Trophoblast cell (in vitro differentiated cells and primary cell): ENCODE data around the gene SLC37A1.
A peak's percentile ranks its signal among the peaks of the same experiment; 100 is the strongest.

ENCODE experiments used
- DNase-seq, 2 donors: peaks; one replicate each; pipeline ENCODE4 v3.0.0-alpha.2; 2016
- H2AFZ ChIP-seq: 2 replicates; pipeline ENCODE4 v1.6.1; 2013; ENCODE audit warnings: low read length, moderate library complexity, mild to moderate bottlenecking; ENCODE audit not compliant: insufficient read depth, poor library complexity
- H2AK5ac ChIP-seq: 2 replicates; pipeline ENCODE4 v1.6.1; 2013; ENCODE audit warnings: mild to moderate bottlenecking, low read length
- H2BK120ac ChIP-seq: 2 replicates; pipeline ENCODE4 v1.6.1; 2013; ENCODE audit warnings: low read length, mild to moderate bottlenecking, moderate library complexity; ENCODE audit not compliant: insufficient read depth, poor library complexity
- H2BK12ac ChIP-seq: 2 replicates; pipeline ENCODE4 v1.6.1; 2013; ENCODE audit warnings: mild to moderate bottlenecking, low read length, moderate library complexity
- H2BK5ac ChIP-seq: 2 replicates; pipeline ENCODE4 v1.6.1; 2013; ENCODE audit warnings: low read length, low read depth, moderate library complexity, mild to moderate bottlenecking; ENCODE audit not compliant: poor library complexity
- H3K14ac ChIP-seq: 2 replicates; pipeline ENCODE4 v1.6.1; 2013; ENCODE audit warnings: mild to moderate bottlenecking, low read length
- H3K18ac ChIP-seq: 2 replicates; pipeline ENCODE4 v1.6.1; 2013; ENCODE audit warnings: mild to moderate bottlenecking, low read length
- H3K23ac ChIP-seq: 2 replicates; pipeline ENCODE4 v1.6.1; 2013; ENCODE audit warnings: low read length
- H3K27ac ChIP-seq: 2 replicates; pipeline ENCODE4 v1.5.1; 2013; ENCODE audit warnings: low read depth, mild to moderate bottlenecking, inconsistent platforms, low read length, moderate library complexity
- H3K27me3 ChIP-seq: 2 replicates; pipeline ENCODE4 v1.6.1; 2013; ENCODE audit warnings: inconsistent platforms, mild to moderate bottlenecking, low read length, moderate library complexity; ENCODE audit not compliant: insufficient read depth
- H3K36me3 ChIP-seq, 2 experiments: 1 replicate in 1 of 2; 2 replicates in 1 of 2; pipeline ENCODE4 v1.6.1; 2013; ENCODE audit warnings: low read length in 2 of 2, mild to moderate bottlenecking in 2 of 2, moderate library complexity in 1 of 2; ENCODE audit not compliant: insufficient read depth in 2 of 2, control insufficient read depth in 1 of 2
- H3K4ac ChIP-seq: 2 replicates; pipeline ENCODE4 v1.6.1; 2013; ENCODE audit warnings: low read depth, mild to moderate bottlenecking, low read length, moderate library complexity
- H3K4me1 ChIP-seq, 2 experiments: 1 replicate in 1 of 2; 2 replicates in 1 of 2; pipeline ENCODE4 v1.6.1; 2013; ENCODE audit warnings: low read length in 2 of 2, mild to moderate bottlenecking in 2 of 2, moderate library complexity in 1 of 2; ENCODE audit not compliant: insufficient read depth in 2 of 2, control insufficient read depth in 1 of 2
- H3K4me2 ChIP-seq: 2 replicates; pipeline ENCODE4 v1.6.1; 2013; ENCODE audit warnings: inconsistent platforms, mild to moderate bottlenecking, low read length, moderate library complexity
- H3K4me3 ChIP-seq: 2 replicates; pipeline ENCODE4 v1.5.1; 2013; ENCODE audit warnings: mild to moderate bottlenecking, low read depth, low read length, inconsistent platforms
- H3K79me1 ChIP-seq: one replicate; pipeline ENCODE4 v1.6.1; 2013; ENCODE audit warnings: low read length
- H3K79me2 ChIP-seq: 2 replicates; pipeline ENCODE4 v1.6.1; 2013; ENCODE audit warnings: low read length, mild to moderate bottlenecking; ENCODE audit not compliant: control insufficient read depth, insufficient read depth, poor library complexity
- H3K9ac ChIP-seq: 2 replicates; pipeline ENCODE4 v1.6.1; 2013; ENCODE audit warnings: mild to moderate bottlenecking, low read length
- H3K9me3 ChIP-seq: 2 replicates; pipeline ENCODE4 v1.6.1; 2013; ENCODE audit warnings: low read depth, mild to moderate bottlenecking, control low read depth, inconsistent platforms, low read length; ENCODE audit not compliant: insufficient read depth
- H4K12ac ChIP-seq: 2 replicates; pipeline ENCODE4 v1.6.1; 2013; ENCODE audit warnings: low read depth, mild to moderate bottlenecking, low read length, moderate library complexity
- H4K8ac ChIP-seq: 2 replicates; pipeline ENCODE4 v1.6.1; 2013; ENCODE audit warnings: low read depth, mild to moderate bottlenecking, low read length, moderate library complexity
- H4K91ac ChIP-seq: one replicate; pipeline ENCODE4 v1.6.1; 2013; ENCODE audit warnings: low read depth, mild to moderate bottlenecking, low read length, moderate library complexity
- WGBS: extraction: QIAGEN DNeasy Blood & Tissue Kit; methylation state at CpG from one replicate; pipeline ENCODE4 v1.1.7; 2013; ENCODE audit warnings: missing lambda C conversion rate; ENCODE audit not compliant: insufficient read length, insufficient coverage; ENCODE audit errors: extremely low coverage; 5-methylcytosine and 5-hydroxymethylcytosine counted together

SLC37A1 gene

DNA sequence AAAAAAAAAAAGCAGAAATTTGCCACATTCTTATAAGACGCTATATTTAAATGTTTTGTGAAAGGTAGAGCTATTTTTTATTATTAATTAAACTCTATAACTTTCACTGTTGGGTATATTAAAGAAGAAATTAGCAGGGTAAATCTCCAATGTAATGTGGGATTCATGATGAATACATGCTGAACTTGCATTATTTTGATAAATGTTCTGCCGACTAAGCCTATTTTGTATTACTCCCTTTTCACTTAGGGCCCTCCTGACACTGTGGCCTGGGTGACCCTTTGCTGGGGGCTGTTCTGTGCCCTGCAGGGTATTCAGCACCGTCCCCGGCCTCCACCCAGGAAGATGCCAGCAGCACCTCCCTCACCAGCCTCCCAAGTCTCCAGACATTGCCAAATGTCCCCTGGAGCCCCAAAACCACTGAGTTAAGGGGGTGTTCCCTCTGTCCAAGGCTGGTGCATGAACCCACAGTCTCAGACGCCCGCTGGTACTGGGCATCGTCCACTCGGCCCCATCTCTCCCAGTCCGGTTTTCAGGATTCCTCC, 40.1 kb upstream of the SLC37A1 start:
- Histone ChIP-seq H3K27me3 (no peaks in the 10 kb centered on the region), H2AK5ac (no peak overlapping the region), H2BK5ac (no peak overlapping the region), H3K4ac (no peak overlapping the region), H4K8ac (no peak overlapping the region), H3K9ac (no peak overlapping the region), H3K27ac (no peak overlapping the region), H3K14ac (no peak overlapping the region), H4K91ac (no peak overlapping the region), H3K4me1 (peaks cover 9 to 10% of the 10 kb centered on the region in 2 experiments), H3K4me3 (no peak overlapping the region), H2AFZ (no peak overlapping the region), H3K9me3 (no peaks in the 10 kb centered on the region), H3K79me2 (no peaks in the 10 kb centered on the region), H2BK120ac (no peak overlapping the region), H3K36me3 (no peaks in the 10 kb centered on the region), H3K23ac (no peak overlapping the region), H4K12ac (no peak overlapping the region), H3K79me1 (no peaks in the 10 kb centered on the region), H3K18ac (no peak overlapping the region), H3K4me2 (no peak overlapping the region), H2BK12ac (no peak overlapping the region)
- WGBS, result no CpG with 5 or more reads among the region's 9 CpGs
- DNase-seq, result no peak

DNA sequence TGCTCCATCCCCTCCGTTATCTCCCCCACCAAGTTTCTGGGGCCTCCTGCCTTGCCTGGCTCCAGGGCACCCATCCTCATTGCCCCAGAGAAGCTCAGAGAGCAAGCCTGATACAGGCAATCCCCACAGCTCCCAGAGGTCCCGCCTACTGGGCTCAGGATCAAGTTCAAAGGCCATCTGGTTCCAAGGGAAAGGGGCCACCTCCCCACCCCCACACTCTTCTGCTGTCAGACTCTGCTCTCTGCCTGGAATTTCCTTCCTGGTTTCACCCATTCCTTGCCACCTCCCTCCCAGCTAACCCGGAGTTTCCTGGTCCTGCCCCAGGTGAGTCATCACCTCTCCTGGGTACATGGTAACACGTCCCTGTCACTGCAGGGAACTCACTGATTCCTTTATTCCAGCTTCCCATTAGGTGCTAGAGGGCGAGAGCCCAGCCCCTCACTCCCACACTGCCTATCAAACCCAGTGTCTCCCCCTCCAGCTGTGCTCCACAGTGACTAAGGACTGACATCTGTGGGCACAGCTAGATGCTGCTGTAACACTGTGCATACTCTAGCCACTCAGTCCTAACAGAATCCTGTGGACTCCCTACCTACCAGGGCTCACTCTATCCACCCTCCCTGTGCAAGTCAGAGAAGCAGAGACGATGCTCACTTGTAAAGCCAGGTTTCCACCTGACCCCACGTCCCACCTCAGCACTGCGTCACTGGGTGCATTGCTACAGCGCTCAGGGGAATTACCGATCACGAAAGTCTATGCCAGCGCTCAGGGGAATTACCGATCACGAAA, 39.4 kb upstream of the SLC37A1 start:
- Histone ChIP-seq H3K4ac (no peak overlapping the region), H3K36me3 (no peaks in the 10 kb centered on the region), H3K14ac (no peak overlapping the region), H2BK5ac (no peak overlapping the region), H3K18ac (no peak overlapping the region), H3K27me3 (no peaks in the 10 kb centered on the region), H3K9me3 (no peaks in the 10 kb centered on the region), H4K91ac (no peak overlapping the region), H2BK12ac (no peak overlapping the region), H2AK5ac (no peak overlapping the region), H4K8ac (no peak overlapping the region), H3K79me1 (no peaks in the 10 kb centered on the region), H4K12ac (no peak overlapping the region), H3K4me1 (peaks cover 9 to 10% of the 10 kb centered on the region in 2 experiments), H3K9ac (no peak overlapping the region), H2AFZ (peak overlapping the region; percentile 24), H3K4me3 (no peak overlapping the region), H3K79me2 (no peaks in the 10 kb centered on the region), H3K27ac (no peak overlapping the region), H3K23ac (no peak overlapping the region), H2BK120ac (no peak overlapping the region), H3K4me2 (no peak overlapping the region)
- peak in 1 of 2 donors; percentile 41 for DNase-seq
- no CpG with 5 or more reads among the region's 14 CpGs for whole genome bisulfite sequencing

DNA sequence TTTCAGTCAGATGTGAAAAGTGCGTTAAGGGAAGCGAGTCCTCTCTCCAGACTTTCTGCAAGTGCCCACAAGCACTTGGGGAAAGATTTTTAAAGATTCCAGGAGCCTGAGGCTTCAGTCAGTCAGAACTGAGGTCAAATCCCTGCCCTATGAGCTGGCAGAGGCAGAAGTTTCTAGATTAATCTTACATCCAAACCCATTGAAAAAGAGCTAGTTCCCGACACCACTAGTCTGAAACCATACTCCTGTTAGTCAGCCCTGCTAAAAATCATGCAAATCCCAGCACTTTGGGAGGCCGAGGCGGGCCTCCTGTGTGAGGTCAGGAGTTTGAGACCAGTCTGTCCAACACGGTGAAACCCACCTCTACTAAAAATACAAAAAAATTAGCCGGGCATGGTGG, 38.6 kb upstream of the SLC37A1 start:
- Histone ChIP-seq H2BK120ac (no peak overlapping the region), H3K4me2 (no peak overlapping the region), H3K79me1 (no peaks in the 10 kb centered on the region), H3K14ac (no peak overlapping the region), H3K36me3 (no peaks in the 10 kb centered on the region), H2BK12ac (no peak overlapping the region), H3K4ac (no peak overlapping the region), H3K9me3 (no peaks in the 10 kb centered on the region), H4K91ac (no peak overlapping the region), H3K18ac (no peak overlapping the region), H4K12ac (no peak overlapping the region), H3K4me3 (no peak overlapping the region), H3K27me3 (no peaks in the 10 kb centered on the region), H3K23ac (no peak overlapping the region), H2AFZ (no peak overlapping the region), H3K9ac (no peak overlapping the region), H2AK5ac (no peak overlapping the region), H3K79me2 (no peaks in the 10 kb centered on the region), H3K27ac (no peak overlapping the region), H2BK5ac (no peak overlapping the region), H4K8ac (no peak overlapping the region), H3K4me1 (peaks cover 9 to 10% of the 10 kb centered on the region in 2 experiments)
- DNase-seq, result no peak
- WGBS, result no CpG with 5 or more reads among the region's 7 CpGs

DNA sequence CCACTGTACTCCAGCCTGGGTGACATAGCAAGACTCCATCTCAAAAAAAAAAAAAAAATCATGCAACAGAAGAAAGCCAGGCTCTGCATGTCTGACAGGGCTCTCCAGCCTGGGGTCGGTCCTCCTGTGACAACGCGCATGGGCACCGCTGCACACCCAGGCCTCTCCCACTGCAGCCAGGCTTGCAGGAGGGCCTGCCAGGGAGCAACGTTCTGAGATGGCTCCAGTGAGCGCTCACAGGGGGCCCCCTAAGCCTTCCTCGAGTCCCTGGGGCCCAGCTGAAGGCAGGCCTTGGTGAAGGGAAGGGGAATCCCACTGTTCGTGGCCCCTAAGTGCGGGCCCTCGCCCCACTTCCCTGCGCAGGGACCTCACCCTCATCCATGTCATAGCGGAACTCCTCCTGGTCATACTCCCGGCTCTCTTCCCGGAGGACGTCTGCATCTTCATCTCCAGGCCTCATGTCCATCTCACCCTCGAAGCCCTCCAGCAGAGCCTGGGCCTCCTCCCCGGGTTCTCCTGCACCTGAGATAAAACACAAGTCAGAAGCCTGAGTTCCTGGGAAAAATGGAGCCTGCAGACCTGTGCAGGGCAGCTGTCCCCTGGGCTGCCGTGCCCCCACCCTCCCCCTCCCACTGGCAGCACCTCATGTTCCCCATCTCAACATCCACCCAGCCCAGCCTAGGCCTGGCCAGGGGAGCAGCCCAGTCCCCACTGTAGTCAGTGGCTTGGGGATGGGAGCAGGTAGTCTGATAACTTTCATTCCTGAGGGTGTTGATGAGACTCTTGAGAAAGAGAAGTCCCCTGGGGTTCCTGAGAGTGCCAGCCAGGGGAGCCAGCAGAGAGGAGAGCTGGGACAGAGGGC, 37.9 kb upstream of the SLC37A1 start:
- Histone ChIP-seq H3K27ac (no peak overlapping the region), H3K36me3 (no peaks in the 10 kb centered on the region), H3K27me3 (no peaks in the 10 kb centered on the region), H3K4me3 (no peak overlapping the region), H3K18ac (no peak overlapping the region), H2BK120ac (no peak overlapping the region), H3K79me1 (no peaks in the 10 kb centered on the region), H2AK5ac (no peak overlapping the region), H2AFZ (no peak overlapping the region), H2BK12ac (no peak overlapping the region), H3K4me1 (peaks cover 9 to 10% of the 10 kb centered on the region in 2 experiments), H4K8ac (no peak overlapping the region), H3K4me2 (no peak overlapping the region), H3K79me2 (no peaks in the 10 kb centered on the region), H3K4ac (no peak overlapping the region), H4K12ac (no peak overlapping the region), H2BK5ac (no peak overlapping the region), H3K23ac (no peak overlapping the region), H4K91ac (no peak overlapping the region), H3K9me3 (no peaks in the 10 kb centered on the region), H3K14ac (no peak overlapping the region), H3K9ac (no peak overlapping the region)
- DNase-seq, result no peak
- no CpG with 5 or more reads among the region's 18 CpGs for WGBS
